Measurements from ENCODE around the gene CLDN11.

DNA sequence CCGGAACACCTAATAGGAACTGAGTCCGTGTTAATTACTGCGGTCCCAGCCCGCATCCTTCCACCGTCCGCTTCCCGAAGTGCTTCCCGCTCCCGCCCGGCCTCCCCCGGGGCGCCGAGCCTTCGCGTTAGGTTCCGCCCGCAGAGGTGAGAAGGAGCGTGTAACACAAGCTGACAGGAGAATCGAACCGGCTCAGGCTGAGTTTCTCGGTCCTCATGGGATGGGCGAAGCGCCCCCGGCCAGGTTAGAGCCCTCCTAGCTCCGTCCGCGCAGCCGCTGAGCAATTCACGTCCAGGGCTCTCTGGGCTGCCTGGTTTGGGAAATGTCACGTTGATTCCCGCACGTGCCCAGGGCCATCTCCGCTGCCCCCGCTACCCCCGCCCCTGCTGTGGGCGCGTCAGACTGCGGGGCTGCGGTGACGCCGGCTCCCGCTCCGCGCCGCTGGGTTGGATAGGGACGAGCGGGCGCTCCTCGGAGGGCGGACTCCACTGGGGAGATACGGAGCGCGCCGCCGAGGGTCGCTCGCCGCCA is 954 bp downstream of the CLDN11 start:
- TF ChIP-seq POLR2AphosphoS5 (IDR thresholded peaks at IDR 0.05; ENCODE audit: borderline replicate concordance, low read depth, low read length) (no peak), EZH2 (IDR thresholded peaks at IDR 0.05) (no peak), FOXP2 (optimal IDR thresholded peaks at IDR 0.05; ENCODE audit: control extremely low read depth, extremely low read length, insufficient read depth) (no peak)

All from SK-N-MC (cell line).